Prostate gland (tissue), 2 donors: ENCODE results near the gene ZNF160. TPM values are rescaled to one million over a fixed set of nuclear protein-coding genes. Genes with fewer than 3 reads are reported as not detected.

Experiments used
- DNase-seq: peaks from one replicate; pipeline ENCODE4 v3.0.0-alpha.2; 2019; ENCODE audit warnings: low spot score
- H3K27ac ChIP-seq, 2 donors: fragments of 200-600 bp; sonication (generic); 2 replicates each; pipeline ENCODE4 v1.5.1; 2017 to 2019
- H3K27me3 ChIP-seq: fragments of 200-600 bp; sonication (generic); replicated peaks from 2 replicates; pipeline ENCODE4 v1.5.1; 2019; ENCODE audit not compliant: insufficient read depth
- H3K36me3 ChIP-seq, 2 donors: fragments of 200-600 bp; sonication (generic); 1 replicate in 1 of 2; 2 replicates in 1 of 2; pipeline versions ENCODE4 v1.5.1 to v1.8.1; 2017 to 2019
- H3K4me1 ChIP-seq: fragments of 200-600 bp; sonication (generic); replicated peaks from 2 replicates; pipeline ENCODE4 v1.5.1; 2019
- H3K4me3 ChIP-seq, 2 donors: fragments of 200-600 bp; sonication (generic); 2 replicates each; pipeline ENCODE4 v1.5.1; 2017 to 2019
- H3K9me3 ChIP-seq: fragments of 200-600 bp; sonication (generic); 2 replicates; pipeline ENCODE4 v1.5.1; 2017
- POLR2A ChIP-seq: fragments of 450-650 bp; IDR thresholded peaks from one replicate; pipeline ENCODE4 v1.6.1; 2016; ENCODE audit warnings: antibody characterized with exemption, mild to moderate bottlenecking
- POLR2AphosphoS5 ChIP-seq: sonication (generic); formaldehyde crosslinking; IDR thresholded peaks from one replicate; pipeline ENCODE4 v1.6.1; 2017; ENCODE audit warnings: antibody characterized with exemption
- WGBS: methylation state at CpG from one replicate; pipeline ENCODE4 v1.1.5; 2018; 5-methylcytosine and 5-hydroxymethylcytosine counted together
- intact Hi-C: fragments of 100-400 bp; cut with DNase I; formaldehyde crosslinking; loops from one replicate; pipeline ENCODE4 v1.14.2; 2022
- total RNA-seq, 2 donors: library from RNA; depleted of rRNA; stranded (reverse); fragments of >200 nt; gene quantifications; one replicate each; pipeline ENCODE4 v1.1.0, GENCODE V29; 2016
- TF ChIP-seq, protein P1 (sequence below), 4 experiments: fragments of 200-600 bp in 2 of 4; fragments of 450-650 bp in 2 of 4; sonication (generic) in 2 of 4; IDR thresholded peaks; 1 replicate in 3 of 4; 2 replicates in 1 of 4; pipeline ENCODE4 v1.5.1; 2016 to 2019; ENCODE audit warnings: antibody characterized with exemption in 4 of 4, mild to moderate bottlenecking in 2 of 4, moderate library complexity in 2 of 4

Gene ZNF160
- total RNA-seq, 2 donors from 2014 or later: 26.0 to 93.4 TPM

GRCh38 chr19:53079313-53079924 lies 23.8 kb downstream of the ZNF160 start:
- 63% methylated on average over 8 of the region's 8 CpGs for WGBS
- no peak overlapping the region for H3K4me3 ChIP-seq
- H3K27me3 ChIP-seq: no peaks in the 10 kb centered on the region
- H3K4me1 ChIP-seq: no peaks in the 10 kb centered on the region
- H3K27ac ChIP-seq: no peak overlapping the region
- DNase-seq: no peak
- TF ChIP-seq POLR2A (no peak), POLR2AphosphoS5 (no peak)
- TF ChIP-seq, protein P1, sequence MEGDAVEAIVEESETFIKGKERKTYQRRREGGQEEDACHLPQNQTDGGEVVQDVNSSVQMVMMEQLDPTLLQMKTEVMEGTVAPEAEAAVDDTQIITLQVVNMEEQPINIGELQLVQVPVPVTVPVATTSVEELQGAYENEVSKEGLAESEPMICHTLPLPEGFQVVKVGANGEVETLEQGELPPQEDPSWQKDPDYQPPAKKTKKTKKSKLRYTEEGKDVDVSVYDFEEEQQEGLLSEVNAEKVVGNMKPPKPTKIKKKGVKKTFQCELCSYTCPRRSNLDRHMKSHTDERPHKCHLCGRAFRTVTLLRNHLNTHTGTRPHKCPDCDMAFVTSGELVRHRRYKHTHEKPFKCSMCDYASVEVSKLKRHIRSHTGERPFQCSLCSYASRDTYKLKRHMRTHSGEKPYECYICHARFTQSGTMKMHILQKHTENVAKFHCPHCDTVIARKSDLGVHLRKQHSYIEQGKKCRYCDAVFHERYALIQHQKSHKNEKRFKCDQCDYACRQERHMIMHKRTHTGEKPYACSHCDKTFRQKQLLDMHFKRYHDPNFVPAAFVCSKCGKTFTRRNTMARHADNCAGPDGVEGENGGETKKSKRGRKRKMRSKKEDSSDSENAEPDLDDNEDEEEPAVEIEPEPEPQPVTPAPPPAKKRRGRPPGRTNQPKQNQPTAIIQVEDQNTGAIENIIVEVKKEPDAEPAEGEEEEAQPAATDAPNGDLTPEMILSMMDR (IDR thresholded peaks at IDR 0.05): no peak
- intact Hi-C loops: no loop called here
- no peaks in the 10 kb centered on the region for H3K36me3 ChIP-seq
- H3K9me3 ChIP-seq: no peaks in the 10 kb centered on the region

GRCh38 chr19:53078668-53079067 lies 24.6 kb downstream of the ZNF160 start:
- WGBS: 88% methylated on average over 1 of the region's 1 CpG
- Histone ChIP-seq H3K4me1 (no peaks in the 10 kb centered on the region), H3K27me3 (no peaks in the 10 kb centered on the region), H3K4me3 (no peak overlapping the region), H3K36me3 (peaks cover 5 to 6% of the 10 kb centered on the region in 2 donors), H3K27ac (no peak overlapping the region), H3K9me3 (no peaks in the 10 kb centered on the region)
- TF ChIP-seq POLR2AphosphoS5: no peak
- no peak for DNase-seq
- intact Hi-C loops: no loop called here

DNA sequence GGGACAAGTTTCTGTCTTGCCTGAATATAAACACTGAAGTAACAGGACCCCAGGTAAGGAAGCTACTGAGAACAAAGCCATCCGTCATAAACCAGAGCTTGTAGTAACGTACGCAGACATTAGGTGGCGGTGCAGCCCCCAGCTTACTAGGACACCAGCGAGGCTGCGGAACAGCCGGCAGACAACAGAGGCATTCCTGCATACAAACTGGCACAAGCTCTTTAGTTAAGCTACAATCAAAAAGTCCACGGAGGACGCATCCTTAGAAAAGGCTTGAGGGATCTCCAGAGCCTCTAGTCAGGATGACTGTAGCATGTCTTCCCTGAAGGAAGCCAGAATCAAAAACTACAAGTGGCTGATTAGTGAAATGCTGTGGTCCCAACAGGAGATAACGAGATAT lies 26.2 kb downstream of the ZNF160 start:
- WGBS: 28% methylated on average over 10 of the region's 10 CpGs
- TF ChIP-seq, protein P1 (IDR thresholded peaks at IDR 0.05): peak in 3 of 4 experiments; percentile 32 to 55 (median 53)
- TF ChIP-seq POLR2AphosphoS5 (peak; percentile 29), POLR2A (no peak)
- intact Hi-C loops: no loop called here
- no peaks in the 10 kb centered on the region for H3K27me3 ChIP-seq
- H3K4me3 ChIP-seq: no peak overlapping the region
- H3K4me1 ChIP-seq: no peaks in the 10 kb centered on the region
- peak; percentile 19 for DNase-seq
- H3K9me3 ChIP-seq: no peaks in the 10 kb centered on the region
- H3K36me3 ChIP-seq: peaks cover 10 to 14% of the 10 kb centered on the region in 2 donors
- H3K27ac ChIP-seq: no peak overlapping the region

- WGBS: 98% methylated on average over 5 of the region's 5 CpGs
- intact Hi-C loops: no loop called here
- H3K27ac ChIP-seq: no peak overlapping the region
Observed at GRCh38 chr19:53068834-53069233, 34.4 kb downstream of the ZNF160 start.

DNA sequence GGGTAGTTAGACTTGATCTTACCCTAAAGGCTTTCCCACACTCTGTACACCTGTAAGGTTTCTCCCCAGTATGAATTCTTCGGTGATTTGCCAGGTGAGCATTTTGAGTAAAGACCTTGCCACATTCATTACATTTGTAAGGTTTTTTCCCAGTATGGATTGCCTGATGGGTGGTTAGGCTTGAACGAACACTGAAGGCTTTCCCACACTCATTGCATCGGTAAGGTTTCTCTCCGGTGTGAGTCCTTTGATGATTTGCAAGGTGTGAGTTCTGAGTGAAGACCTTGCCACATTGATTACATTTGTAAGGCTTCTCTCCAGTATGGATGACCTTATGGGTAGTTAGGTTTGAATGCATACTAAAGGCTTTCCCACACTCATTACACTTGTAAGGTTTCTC lies 35.0 kb downstream of the ZNF160 start:
- intact Hi-C loops: no loop called here
- H3K27ac ChIP-seq: no peak overlapping the region
- no peak overlapping the region for H3K4me3 ChIP-seq
- DNase-seq: no peak
- H3K9me3 ChIP-seq: no peaks in the 10 kb centered on the region
- no peaks in the 10 kb centered on the region for H3K4me1 ChIP-seq
- TF ChIP-seq POLR2A: no peak
- TF ChIP-seq POLR2AphosphoS5: no peak
- TF ChIP-seq, protein P1 (IDR thresholded peaks at IDR 0.05): no peak
- no peaks in the 10 kb centered on the region for H3K27me3 ChIP-seq
- H3K36me3 ChIP-seq: peaks cover 9 to 27% of the 10 kb centered on the region in 2 donors
- WGBS: 98% methylated on average over 4 of the region's 4 CpGs

More at GRCh38 chr19:53068834-53069233, 34.4 kb downstream of the ZNF160 start:
- Histone ChIP-seq H3K27me3 (no peaks in the 10 kb centered on the region), H3K9me3 (no peaks in the 10 kb centered on the region), H3K36me3 (peaks cover 15 to 33% of the 10 kb centered on the region in 2 donors), H3K4me3 (no peak overlapping the region), H3K4me1 (no peaks in the 10 kb centered on the region)
- no peak for TF ChIP-seq POLR2AphosphoS5
- no peak for TF ChIP-seq POLR2A
- TF ChIP-seq, protein P1 (IDR thresholded peaks at IDR 0.05): no peak
- DNase-seq: no peak
